B cell (primary cell): ENCODE measurements around the gene C17orf100. TPM values are rescaled to one million over a fixed set of nuclear protein-coding genes. Genes with fewer than 3 reads are reported as not detected.
"Not testable (repeated sequence)": the region's sequence is repeated elsewhere in the genome, so short reads cannot be mapped to it uniquely, and the experiment has no call there.

Source experiments
- ATAC-seq: fragments of 200-7000 bp; cut with Tn5 transposase; one replicate; pipeline ENCODE4 v1.10.0; 2021; ENCODE audit warnings: low read depth, mild to moderate bottlenecking, moderate number of reproducible peaks, moderate library complexity
- CTCF ChIA-PET: fragments of 350-600 bp; sonication (Branson Sonifier 250); formaldehyde crosslinking; loops from one replicate; lab custom pipeline; 2021; ENCODE audit warnings: antibody characterized with exemption, inconsistent platforms; lab: Charles Lee
- POLR2A ChIA-PET: fragments of 350-600 bp; sonication (Branson Sonifier 250); formaldehyde crosslinking; loops from one replicate; lab custom pipeline; 2021; ENCODE audit warnings: antibody characterized with exemption; lab: Charles Lee
- DNase-seq: peaks from one replicate; pipeline ENCODE4 v3.0.0; 2013
- H2AFZ ChIP-seq: 2 replicates; pipeline ENCODE4 v1.6.1; 2012; ENCODE audit warnings: mild to moderate bottlenecking, low read depth, low read length; ENCODE audit not compliant: insufficient read depth, poor library complexity, severe bottlenecking
- H3K27ac ChIP-seq, 2 donors: 1 replicate in 1 of 2; 2 replicates in 1 of 2; pipeline ENCODE4 v1.5.1; 2012 to 2013; ENCODE audit warnings: low read length in 2 of 2, mild to moderate bottlenecking in 2 of 2, moderate library complexity in 1 of 2
- H3K27me3 ChIP-seq, 4 experiments: fragments of 200-600 bp in 1 of 4; sonication (generic) in 1 of 4; replicated peaks in 1 of 4; 1 replicate in 2 of 4; 2 replicates in 2 of 4; pipeline versions ENCODE4 v1.6.1 to v1.7.0; 2013 to 2016; ENCODE audit warnings: low read length in 3 of 4, mild to moderate bottlenecking in 2 of 4, mixed read lengths in 1 of 4, moderate library complexity in 1 of 4; ENCODE audit not compliant: insufficient read depth in 4 of 4, control insufficient read depth in 3 of 4; ENCODE audit errors: control extremely low read depth in 1 of 4
- H3K36me3 ChIP-seq, 2 experiments: replicated peaks in 1 of 2; 1 replicate in 1 of 2; 2 replicates in 1 of 2; pipeline versions ENCODE4 v1.6.1 to v1.7.1; 2013; ENCODE audit warnings: low read length in 1 of 2; ENCODE audit not compliant: insufficient read depth in 2 of 2, control insufficient read depth in 1 of 2; ENCODE audit errors: control extremely low read depth in 1 of 2, extremely low read depth in 1 of 2
- H3K4me1 ChIP-seq, 2 donors: fragments of 200-600 bp in 1 of 2; sonication (generic) in 1 of 2; 1 replicate in 1 of 2; 2 replicates in 1 of 2; pipeline versions ENCODE4 v1.5.1 to v1.6.1; 2013 to 2017; ENCODE audit warnings: low read length in 2 of 2; ENCODE audit not compliant: control insufficient read depth in 2 of 2, insufficient read depth in 2 of 2
- H3K4me2 ChIP-seq: replicated peaks from 2 replicates; pipeline ENCODE3; 2012; ENCODE audit warnings: mild to moderate bottlenecking, low read depth, low read length; ENCODE audit not compliant: poor library complexity, severe bottlenecking
- H3K4me3 ChIP-seq, 5 experiments: fragments of 200-600 bp in 1 of 5; sonication (generic) in 1 of 5; 1 replicate in 3 of 5; 2 replicates in 2 of 5; pipeline versions ENCODE4 v1.5.1 to v1.7.0; 2011 to 2016; ENCODE audit warnings: low read length in 4 of 5, mild to moderate bottlenecking in 4 of 5, low read depth in 2 of 5, control low read depth in 1 of 5, moderate library complexity in 1 of 5; ENCODE audit not compliant: insufficient read depth in 1 of 5; ENCODE audit errors: control extremely low read depth in 1 of 5, extremely low read depth in 1 of 5
- H3K79me2 ChIP-seq: fragments of 200-600 bp; sonication (generic); one replicate; pipeline ENCODE4 v1.6.0; 2016; ENCODE audit warnings: low read length; ENCODE audit not compliant: control insufficient read depth, insufficient read depth
- H3K9ac ChIP-seq: fragments of 200-600 bp; sonication (generic); 2 replicates; pipeline ENCODE4 v1.6.1; 2017; ENCODE audit warnings: mild to moderate bottlenecking, low read length, moderate library complexity
- H3K9me3 ChIP-seq, 3 donors: one replicate each; pipeline versions ENCODE4 v1.6.1 to v1.7.1; 2013; ENCODE audit warnings: low read length in 2 of 3; ENCODE audit not compliant: control insufficient read depth in 2 of 3, insufficient read depth in 1 of 3; ENCODE audit errors: control extremely low read depth in 1 of 3
- H4K20me1 ChIP-seq: 2 replicates; pipeline ENCODE4 v1.6.0; 2012; ENCODE audit warnings: mild to moderate bottlenecking, low read length; ENCODE audit not compliant: insufficient read depth, control insufficient read depth, poor library complexity, severe bottlenecking
- H3K27ac Mint-ChIP-seq: one replicate; pipeline ENCODE4 v1.8.0; 2021; ENCODE audit warnings: mixed read lengths
- H3K27me3 Mint-ChIP-seq: one replicate; pipeline ENCODE4 v1.8.0; 2021; ENCODE audit warnings: mixed read lengths
- H3K4me1 Mint-ChIP-seq: one replicate; pipeline ENCODE4 v1.8.0; 2021; ENCODE audit warnings: mixed read lengths
- H3K4me3 Mint-ChIP-seq: one replicate; pipeline ENCODE4 v1.8.0; 2021; ENCODE audit warnings: mixed read lengths
- H3K9me3 Mint-ChIP-seq: one replicate; pipeline ENCODE4 v1.8.0; 2022; ENCODE audit warnings: mixed read lengths; ENCODE audit not compliant: insufficient read depth
- CTCF ChIP-seq: fragments of 200-600 bp; IDR thresholded peaks from one replicate; pipeline ENCODE4 v1.8.0; 2022; ENCODE audit warnings: antibody characterized with exemption, mild to moderate bottlenecking
- EZH2 ChIP-seq: IDR thresholded peaks from 2 replicates; pipeline ENCODE4 v1.6.1; 2012; ENCODE audit warnings: borderline replicate concordance, low read depth, mild to moderate bottlenecking, moderate library complexity, low read length; ENCODE audit not compliant: insufficient read depth, poor library complexity, severe bottlenecking
- WGBS: methylation state at CpG from one replicate; pipeline ENCODE4 v1.1.5; 2013; ENCODE audit warnings: missing lambda C conversion rate; ENCODE audit not compliant: insufficient coverage; 5-methylcytosine and 5-hydroxymethylcytosine counted together
- intact Hi-C: fragments of 100-400 bp; cut with micrococcal nuclease; formaldehyde crosslinking; loops from one replicate; pipeline ENCODE4 v1.10.0; 2022
- polyA plus RNA-seq: library from polyadenylated mRNA; depleted of rRNA; stranded (reverse); fragments of >200 nt; gene quantifications from 2 replicates; pipeline ENCODE4 v1.2.3, GENCODE V29; 2012
- total RNA-seq, 2 donors: library from RNA; stranded (reverse); fragments of 120-200 nt in 1 of 2; gene quantifications; 1 replicate in 1 of 2; 2 replicates in 1 of 2; pipeline versions ENCODE4 v1.2.3 to v1.2.4, GENCODE V29; 2013 to 2022

The C17orf100 gene
- total and polyA plus RNA-seq, 2 donors (not counting 1 experiment from before 2014, with no cell fraction given) = 3.7 to 11.6 TPM

- H3K27me3 ChIP-seq = no peaks in the 10 kb centered on the region
- H3K36me3 ChIP-seq = no peaks in the 10 kb centered on the region
- H3K27ac Mint-ChIP-seq = peak overlapping the region; percentile 32
- peak overlapping the region; percentile 47 for H3K4me2 ChIP-seq
- no peak overlapping the region for H2AFZ ChIP-seq
- peak overlapping the region in 2 of 5 experiments; percentile 38 to 39 for H3K4me3 ChIP-seq
- H3K79me2 ChIP-seq = peaks cover 21% of the 10 kb centered on the region
- H3K9ac ChIP-seq = peak overlapping the region; percentile 27
- no peak overlapping the region for H3K27ac ChIP-seq
- DNase-seq = peak; percentile 37
- H4K20me1 ChIP-seq = peaks cover 2% of the 10 kb centered on the region
- TF ChIP-seq EZH2 (no peak), CTCF (no peak)
- H3K4me1 Mint-ChIP-seq = peaks cover 68% of the 10 kb centered on the region
- no peaks in the 10 kb centered on the region for H3K9me3 Mint-ChIP-seq
- intact Hi-C loops = loop anchor here (5.0 to 10.0 kb wide), 4 partner anchors 1032 to 1180 kb away; partner anchors contain the start of genes DERL2, KDM6B, MIS12 and NLRP1
- no peak for ATAC-seq
- CTCF ChIA-PET = no interaction called here
- POLR2A ChIA-PET = no interaction called here
- peak overlapping the region; percentile 76 for H3K4me3 Mint-ChIP-seq
- H3K9me3 ChIP-seq = peaks cover 0 to 9% (median 0%) of the 10 kb centered on the region in 3 donors
- no peaks in the 10 kb centered on the region for H3K27me3 Mint-ChIP-seq
- 51% methylated on average over 37 of the region's 46 CpGs for WGBS
- peaks cover 41 to 74% of the 10 kb centered on the region in 2 donors for H3K4me1 ChIP-seq
Observed at GRCh38 chr17:6654841-6655731, 3.5 kb downstream of the C17orf100 start.

- H3K27me3 ChIP-seq, H3K27ac ChIP-seq, H3K9me3 ChIP-seq, POLR2A ChIA-PET, H4K20me1 ChIP-seq, H3K36me3 ChIP-seq, H3K9me3 Mint-ChIP-seq, H2AFZ ChIP-seq, CTCF ChIA-PET, H3K27me3 Mint-ChIP-seq, ATAC-seq, H3K4me2 ChIP-seq: not testable (repeated sequence)
- H3K79me2 ChIP-seq = peaks cover 21% of the 10 kb centered on the region
- peak overlapping the region in 2 of 5 experiments; percentile 38 to 39 for H3K4me3 ChIP-seq
- Mint-ChIP-seq H3K27ac (peak overlapping the region; percentile 74), H3K4me1 (peaks cover 70% of the 10 kb centered on the region), H3K4me3 (peak overlapping the region; percentile 82)
- peak; percentile 7 for DNase-seq
- 3% methylated on average over 7 of the region's 41 CpGs for WGBS
- H3K4me1 ChIP-seq = peaks cover 43 to 74% of the 10 kb centered on the region in 2 donors
- intact Hi-C loops = loop anchor here (2.0 to 10.0 kb wide), 4 partner anchors 15 to 1179 kb away; partner anchors contain the start of genes DERL2, KDM6B, KIAA0753 and MIS12
- H3K9ac ChIP-seq = peak overlapping the region; percentile 27
Observed at GRCh38 chr17:6655732-6656361, 4.3 kb downstream of the C17orf100 start.
